Stimulated activated CD8-positive, alpha-beta memory T cell treated with anti-CD3 and anti-CD28 coated beads, Interleukin-4, amount 100 ng/mL, for 4 hours (primary cell): ENCODE data around the gene TRAPPC5.
A peak's percentile ranks its signal among the peaks of the same experiment; 100 is the strongest.

Experiments used
- DNase-seq, 2 donors: peaks; one replicate each; pipeline ENCODE4 v3.0.0-alpha.2; 2020; ENCODE audit warnings: low read depth in 2 of 2, low spot score in 1 of 2

TRAPPC5 gene

DNA sequence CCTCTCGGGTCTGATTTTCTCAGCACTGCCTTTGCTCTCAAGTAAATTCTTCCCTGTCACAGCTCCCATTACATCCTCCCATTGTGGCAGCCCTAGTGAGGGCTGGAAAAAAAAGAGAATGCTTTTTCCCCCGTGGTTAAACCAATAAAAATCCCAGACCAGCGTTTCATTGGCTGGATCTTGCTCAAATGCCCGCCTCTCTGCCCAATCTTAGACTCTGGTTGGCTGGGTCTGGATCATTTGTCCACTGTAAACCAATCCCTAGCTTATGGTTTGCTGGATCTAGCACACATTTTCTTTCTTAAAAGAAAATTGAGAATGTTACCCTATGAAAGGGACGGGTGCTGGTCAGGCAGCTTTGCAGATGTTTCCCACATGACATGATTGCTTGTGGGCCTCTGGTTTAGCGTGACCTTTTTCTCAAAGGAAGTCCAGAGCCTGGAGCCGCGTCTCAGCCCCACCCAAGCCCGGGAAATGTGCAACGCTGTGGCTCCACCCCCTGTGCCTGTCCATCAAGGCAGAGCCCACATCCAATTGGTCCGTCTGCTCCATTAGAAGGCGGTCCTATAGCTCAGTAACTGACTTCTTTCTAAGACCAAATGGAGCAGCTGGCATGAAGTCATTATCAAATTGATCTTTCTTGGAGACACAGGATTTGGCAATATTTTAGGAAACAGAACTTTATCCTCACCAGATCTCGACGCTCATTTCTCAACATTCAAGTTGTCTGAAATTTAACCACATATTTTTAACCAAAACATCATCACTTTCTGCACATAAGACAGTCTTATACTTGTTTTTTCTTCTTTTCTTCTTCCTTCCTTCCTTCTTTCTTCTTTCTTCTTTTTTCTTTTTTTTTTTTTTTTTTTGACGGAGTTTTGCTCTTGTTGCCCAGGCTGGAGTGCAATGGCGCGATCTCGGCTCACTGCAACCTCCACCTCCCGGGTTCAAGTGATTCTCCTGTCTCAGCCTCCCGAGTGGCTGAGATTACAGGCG is 6.3 kb upstream of the TRAPPC5 start:
- no peak for DNase-seq

DNA sequence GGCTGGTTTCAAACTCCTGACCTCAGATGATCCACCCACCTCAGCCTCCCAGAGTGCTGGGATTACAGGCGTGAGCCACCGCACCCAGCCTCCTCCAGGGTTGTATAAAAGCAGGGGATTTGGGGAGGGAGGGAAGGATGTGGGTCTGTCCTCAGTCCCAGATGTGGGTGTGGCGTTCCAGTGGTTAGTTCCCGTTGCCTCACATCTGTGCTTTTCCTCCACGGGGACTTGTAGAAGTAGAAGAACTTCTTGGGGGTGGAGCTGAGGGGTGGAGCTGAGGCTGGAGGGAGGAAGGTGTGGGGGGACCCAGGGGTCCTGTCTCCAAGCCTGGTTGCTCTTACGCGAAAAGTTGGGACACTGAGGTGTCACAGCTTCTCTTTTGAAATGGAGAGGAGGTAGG is 4.3 kb upstream of the TRAPPC5 start:
- DNase-seq = no peak

DNA sequence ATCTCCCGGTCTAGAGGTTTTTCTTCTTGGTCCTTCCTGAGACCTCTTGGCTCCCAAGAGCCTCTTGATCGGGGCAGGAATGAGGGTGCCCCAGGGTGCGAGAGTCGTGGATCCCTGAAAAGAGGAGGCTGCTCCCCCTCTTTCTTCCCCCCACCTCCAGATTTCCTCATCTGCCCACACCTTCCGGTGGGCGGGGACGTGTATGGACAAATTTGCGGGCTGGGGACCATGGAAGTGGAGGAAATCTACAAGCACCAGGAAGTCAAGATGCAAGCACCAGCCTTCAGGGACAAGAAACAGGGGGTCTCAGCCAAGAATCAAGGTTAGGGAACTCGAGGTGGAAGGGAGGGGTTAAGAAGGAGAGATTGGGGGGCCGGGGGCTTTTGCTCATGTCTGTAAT is 3.8 kb upstream of the TRAPPC5 start, which contains the start of gene MCEMP1:
Gene MCEMP1 (plus strand): TSS at position 237 of the 400 bp plus-strand sequence. CDS start 31 bp downstream, at position 268.
- DNase-seq = no peak

DNA sequence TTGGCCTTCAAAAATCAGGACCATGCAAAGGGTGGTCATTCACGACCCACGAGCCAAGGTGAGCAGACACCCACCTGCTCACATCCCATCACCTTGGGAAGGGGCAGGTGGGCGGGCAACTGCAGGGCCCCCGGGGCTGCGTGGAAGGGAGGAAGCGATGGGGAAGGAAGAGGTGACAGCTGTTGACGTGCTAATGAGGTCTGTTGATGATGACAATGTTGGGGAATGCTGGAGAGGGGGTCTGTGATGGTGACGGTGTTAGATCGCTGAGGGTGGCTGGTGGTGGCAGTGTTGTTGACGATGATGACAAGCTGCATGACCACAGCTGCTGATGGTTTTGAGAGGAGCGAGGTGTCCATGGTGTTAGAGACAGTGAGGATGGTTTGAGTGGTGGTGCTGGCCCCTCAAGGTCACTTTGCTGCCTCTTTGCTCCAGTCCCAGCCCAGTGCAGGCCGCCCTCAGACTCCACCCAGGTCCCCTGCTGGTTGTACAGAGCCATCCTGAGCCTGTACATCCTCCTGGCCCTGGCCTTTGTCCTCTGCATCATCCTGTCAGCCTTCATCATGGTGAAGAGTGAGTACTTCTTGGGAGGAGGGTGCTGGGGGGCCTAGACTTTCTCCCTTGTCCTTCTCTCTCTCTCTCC is 2.8 kb upstream of the TRAPPC5 start:
- no peak for DNase-seq

DNA sequence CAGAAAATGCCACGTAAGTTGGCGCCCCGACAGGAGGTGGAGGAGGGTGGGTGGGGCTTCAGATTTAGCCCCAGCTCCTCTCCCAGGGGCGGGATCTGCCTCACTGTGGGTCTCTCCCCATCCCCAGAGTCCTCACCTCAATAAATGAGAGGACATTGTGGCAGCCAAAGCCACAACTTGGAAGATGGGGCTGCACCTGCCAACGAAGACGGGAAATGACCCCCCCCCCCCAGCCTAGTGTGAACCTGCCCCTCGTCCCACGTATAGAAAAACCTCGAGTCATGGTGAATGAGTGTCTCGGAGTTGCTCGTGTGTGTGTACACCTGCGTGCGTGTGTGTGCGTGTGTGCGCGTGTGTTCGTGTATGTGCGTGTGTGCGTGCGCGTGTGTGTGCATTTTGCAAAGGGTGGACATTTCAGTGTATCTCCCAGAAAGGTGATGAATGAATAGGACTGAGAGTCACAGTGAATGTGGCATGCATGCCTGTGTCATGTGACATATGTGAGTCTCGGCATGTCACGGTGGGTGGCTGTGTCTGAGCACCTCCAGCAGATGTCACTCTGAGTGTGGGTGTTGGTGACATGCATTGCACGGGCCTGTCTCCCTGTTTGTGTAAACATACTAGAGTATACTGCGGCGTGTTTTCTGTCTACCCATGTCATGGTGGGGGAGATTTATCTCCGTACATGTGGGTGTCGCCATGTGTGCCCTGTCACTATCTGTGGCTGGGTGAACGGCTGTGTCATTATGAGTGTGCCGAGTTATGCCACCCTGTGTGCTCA is 1.5 kb upstream of the TRAPPC5 start:
- DNase-seq = peak in 1 of 2 donors; percentile 47

DNA sequence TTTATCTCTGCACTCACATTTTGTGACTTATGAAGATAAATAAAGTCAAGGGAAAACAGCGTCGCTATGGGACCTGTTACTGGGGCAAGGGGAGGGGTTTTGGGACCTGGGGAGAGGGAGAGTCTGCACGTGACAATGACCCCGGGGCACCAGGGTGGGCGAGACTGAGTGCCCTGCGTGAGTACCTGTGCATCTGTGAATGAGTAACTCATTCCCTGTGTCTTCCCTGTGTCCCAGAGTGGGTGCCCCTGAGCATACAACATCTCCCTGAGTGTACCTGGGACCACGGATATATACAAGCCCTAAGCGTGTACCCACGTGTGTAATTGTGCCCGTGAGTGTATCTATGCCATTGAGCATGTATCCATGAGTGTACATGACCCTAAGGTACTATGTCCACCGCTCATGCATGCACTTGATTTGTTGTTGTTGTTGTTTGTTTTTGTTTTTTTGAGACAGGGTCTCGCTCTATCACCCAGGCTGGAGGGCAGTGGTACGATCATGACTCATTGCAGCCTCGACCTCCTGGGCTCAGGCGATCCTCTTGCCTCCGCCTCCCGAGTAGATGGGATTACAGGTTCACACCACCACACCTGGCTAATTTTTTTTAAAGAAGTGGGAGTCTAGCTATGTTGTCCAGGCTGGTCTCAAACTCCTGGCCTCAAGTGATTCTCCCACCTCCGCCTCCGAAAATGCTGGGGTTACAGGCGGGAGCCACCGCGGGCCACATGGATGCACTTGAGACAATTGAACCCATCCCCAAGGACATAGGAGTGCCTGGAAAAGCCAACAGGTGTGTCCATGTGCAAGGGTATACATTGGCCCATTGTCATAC is 645 bp upstream of the TRAPPC5 start:
- no peak for DNase-seq

DNA sequence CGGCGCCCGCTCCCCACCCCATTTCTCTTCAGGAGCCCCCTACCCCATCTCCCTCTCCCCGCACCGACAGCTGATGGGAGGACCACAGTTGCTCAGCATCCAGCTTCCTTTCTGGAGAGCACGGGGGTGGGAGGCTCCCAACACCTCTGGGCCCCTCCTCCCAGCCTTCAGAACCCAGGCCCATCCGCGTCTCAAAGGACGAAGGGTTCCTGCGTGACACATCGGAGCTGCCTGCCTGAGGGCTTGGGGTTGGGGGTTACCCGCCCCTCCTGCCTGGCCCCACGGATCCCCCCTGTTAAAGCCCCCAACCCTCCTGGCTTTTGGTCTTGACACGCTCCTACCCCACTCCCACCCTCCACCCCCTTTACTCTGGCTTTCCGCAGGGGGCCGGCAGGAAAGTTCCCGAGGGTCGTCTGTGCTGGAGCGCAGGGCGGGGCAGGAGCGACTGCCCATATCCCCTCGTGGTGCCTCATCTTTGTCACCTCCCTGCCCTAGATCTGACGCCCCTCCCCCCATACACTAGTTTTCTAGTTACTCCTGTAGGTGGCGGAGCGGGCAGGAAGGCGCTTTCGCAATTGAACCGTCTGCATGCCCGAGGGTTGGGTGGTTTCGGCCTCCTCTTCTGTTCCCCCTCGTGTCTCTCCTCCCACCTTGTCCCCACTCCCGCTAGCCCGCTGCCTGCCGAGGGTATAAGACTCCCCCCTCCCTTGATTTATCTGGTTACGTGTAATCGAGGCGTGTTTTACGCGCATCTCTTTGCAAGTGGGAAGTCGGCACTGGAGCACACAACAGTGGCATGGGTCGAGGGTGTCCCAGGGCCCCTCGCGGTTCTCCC is 924 bp downstream of the TRAPPC5 start:
- peak; percentile 66 to 71 for DNase-seq

DNA sequence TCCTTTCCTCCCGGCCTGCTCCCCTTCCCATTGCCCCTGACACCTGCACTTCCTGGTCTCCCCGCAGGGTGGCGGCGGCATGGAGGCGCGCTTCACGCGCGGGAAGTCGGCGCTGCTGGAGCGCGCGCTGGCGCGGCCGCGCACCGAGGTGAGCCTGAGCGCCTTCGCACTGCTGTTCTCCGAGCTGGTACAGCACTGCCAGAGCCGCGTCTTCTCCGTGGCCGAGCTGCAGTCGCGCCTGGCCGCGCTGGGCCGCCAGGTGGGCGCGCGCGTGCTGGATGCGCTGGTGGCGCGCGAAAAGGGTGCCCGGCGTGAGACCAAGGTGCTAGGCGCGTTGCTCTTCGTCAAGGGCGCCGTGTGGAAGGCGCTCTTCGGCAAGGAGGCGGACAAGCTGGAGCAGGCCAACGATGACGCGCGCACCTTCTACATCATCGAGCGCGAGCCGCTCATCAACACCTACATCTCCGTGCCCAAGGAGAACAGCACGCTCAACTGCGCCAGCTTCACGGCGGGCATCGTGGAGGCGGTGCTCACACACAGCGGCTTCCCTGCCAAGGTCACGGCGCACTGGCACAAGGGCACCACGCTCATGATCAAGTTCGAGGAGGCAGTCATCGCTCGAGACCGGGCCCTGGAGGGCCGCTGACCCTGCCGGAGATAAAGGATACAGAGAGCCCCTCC is 1.7 kb downstream of the TRAPPC5 start:
- no peak for DNase-seq

DNA sequence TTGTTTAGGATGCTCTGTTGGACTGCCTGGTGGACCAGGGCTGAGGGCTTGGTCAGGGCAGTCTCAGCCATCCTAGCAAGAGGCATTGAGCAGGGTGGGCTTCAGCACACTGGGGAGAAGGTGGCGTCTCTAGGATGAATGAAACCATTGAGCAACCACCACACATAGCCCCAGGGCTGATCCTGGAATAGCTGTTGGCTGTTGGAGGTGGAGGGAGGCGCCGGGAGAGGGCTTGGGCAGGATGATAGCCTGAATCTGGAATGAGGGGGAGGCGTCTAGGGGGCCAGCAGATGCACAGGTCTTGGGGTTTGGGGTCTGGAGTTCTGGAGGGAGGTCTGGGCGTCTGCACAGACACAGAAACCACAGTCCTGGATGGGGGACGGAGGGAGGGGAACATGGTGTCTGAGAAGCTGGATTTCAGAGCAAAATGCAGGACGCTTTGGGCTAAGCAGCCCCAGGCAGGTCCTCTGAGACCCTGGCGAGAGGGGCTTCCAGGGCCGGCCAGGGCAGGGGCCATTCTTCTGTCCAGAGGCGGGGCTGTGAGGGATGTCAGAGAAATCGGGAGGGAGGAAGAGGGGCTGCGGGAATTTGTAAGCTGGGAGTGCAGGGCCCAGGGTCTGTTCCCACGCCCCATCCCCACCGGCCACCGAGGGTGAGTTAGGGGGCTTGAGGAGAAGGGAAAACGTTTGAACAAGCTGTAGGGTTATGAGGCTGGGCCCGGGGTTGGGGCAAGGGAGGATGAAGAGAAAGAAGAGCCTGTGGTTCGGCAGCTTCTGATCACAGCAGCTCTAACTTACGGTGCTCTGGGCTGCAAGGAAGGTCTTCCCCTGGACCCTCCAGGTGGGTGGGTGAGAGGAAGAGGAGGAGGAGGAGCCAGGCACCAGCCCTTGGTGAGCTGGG is 5.2 kb downstream of the TRAPPC5 start:
- no peak for DNase-seq

DNA sequence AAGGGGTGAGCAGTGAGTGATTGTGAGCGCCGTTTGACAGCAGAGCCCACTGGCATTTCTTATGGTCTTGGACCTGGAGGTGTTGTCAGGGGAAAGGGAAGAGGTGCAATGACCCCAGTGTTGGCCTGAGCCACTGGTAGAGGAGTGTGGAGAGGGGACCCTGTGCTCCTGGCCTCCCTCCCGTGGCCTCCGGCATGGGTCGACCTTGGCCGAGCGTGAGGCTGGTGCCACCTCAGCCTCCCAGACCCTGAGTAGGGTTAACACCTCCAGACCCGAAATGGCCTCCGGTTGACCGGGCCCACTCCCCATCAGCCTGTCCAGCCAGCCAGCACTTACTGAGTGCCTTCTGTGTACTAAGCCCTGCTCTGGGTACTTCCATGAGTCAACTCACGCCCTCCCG is 6.5 kb downstream of the TRAPPC5 start:
- no peak for DNase-seq

DNA sequence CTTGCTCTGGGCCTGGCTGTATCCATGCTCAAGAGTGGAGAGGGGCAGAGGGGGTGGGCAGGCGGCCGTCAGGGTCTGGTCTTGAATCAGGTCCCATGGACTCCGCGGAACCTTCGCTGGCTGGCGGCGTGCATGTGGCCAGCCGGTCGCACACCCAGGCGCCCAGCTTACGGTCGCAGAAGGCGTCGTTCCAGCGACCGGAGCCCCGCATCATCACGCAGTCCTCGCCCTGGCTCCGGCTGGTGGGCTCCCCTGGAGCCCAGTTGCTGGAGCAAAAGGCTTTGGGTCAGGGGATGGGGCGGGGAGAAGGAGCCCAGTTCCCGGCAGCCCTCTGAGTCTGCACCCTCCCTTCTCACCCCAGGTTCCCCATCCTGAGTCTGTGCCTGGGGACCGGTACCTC is 8.5 kb downstream of the TRAPPC5 start:
- DNase-seq = no peak

DNA sequence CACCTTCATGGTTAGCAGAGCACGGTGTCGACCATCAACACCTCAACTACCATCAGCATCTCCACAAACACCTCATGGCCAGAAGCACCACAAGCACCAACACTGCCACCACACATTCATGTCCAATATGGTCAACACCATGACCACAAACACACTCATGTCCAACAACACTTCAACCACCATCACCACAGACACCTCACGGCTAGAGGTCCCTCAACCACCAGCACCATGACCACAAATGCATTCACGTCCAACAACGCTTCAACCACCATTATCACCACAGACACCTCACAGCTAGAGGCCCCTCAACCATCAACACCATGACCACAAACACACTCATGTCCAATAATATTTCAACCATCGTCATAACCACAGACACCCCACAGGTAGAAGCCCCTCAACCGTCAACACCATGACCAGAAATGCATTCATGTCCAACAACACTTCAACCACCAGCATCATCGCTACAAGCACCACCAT is 10.2 kb downstream of the TRAPPC5 start:
- DNase-seq = no peak

DNA sequence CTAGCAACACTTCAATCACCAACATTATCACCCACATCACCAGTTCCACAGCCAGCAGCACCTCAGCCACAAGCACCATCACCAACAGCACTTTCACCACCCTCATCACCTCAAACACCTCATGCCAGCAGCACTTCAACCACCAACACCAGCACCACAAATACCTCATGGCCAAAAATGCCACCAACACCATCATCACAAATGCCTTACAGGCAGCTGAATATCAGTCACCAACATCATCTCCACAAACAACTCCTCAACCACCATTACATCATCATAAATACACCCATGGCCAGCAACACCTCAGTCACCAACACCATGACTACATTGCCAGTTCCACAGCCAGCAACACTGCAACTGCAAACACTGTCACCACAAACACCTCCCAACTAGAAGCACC is 10.9 kb downstream of the TRAPPC5 start:
- DNase-seq = no peak

DNA sequence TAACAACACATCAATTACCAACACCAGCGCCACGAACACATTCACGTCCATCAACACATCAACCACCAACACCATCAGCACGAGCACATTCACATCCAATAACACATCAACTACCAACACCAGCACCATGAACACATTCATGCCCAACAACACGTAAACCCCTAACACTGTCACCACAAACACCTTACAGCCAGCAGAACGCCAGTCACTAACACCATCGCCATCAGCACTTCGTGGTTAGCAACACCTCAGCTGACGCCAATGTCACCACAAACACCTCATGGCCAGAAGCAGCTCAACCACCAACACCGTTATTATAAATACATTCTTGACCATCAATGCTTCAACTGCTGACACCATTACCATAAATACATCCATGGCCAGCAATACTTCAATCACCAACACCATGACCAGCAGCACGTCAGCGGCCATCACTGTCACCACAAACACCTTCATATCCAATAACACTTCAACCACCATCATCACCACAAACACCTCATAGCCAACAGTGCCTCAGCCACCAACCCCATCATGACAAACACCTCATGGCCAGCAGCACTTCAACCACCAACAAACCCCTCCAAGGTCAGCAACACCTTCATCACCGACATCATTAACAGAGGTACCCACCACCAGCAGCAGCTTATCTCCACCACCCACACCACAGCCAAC is 11.9 kb downstream of the TRAPPC5 start:
- no peak for DNase-seq

DNA sequence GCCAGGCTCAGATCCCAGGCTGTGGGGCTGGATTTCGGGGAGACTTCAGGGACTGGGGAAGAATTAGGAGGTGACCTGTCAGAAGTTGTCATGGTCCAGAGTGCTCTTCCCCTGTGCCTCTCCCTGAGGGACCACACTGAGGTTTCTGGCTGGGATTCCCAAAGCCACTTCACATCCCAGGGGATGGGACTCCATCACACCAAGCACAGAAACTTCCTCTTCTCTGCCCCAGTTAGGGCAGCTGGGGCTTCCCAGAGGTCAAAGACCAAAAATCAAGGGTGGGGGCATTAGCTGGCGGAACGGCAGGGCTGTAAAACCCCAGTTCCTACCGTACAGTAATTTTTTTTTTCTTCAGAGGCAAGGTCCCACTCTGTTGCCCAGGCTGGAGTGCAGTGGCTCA is 13.9 kb downstream of the TRAPPC5 start:
- no peak for DNase-seq

DNA sequence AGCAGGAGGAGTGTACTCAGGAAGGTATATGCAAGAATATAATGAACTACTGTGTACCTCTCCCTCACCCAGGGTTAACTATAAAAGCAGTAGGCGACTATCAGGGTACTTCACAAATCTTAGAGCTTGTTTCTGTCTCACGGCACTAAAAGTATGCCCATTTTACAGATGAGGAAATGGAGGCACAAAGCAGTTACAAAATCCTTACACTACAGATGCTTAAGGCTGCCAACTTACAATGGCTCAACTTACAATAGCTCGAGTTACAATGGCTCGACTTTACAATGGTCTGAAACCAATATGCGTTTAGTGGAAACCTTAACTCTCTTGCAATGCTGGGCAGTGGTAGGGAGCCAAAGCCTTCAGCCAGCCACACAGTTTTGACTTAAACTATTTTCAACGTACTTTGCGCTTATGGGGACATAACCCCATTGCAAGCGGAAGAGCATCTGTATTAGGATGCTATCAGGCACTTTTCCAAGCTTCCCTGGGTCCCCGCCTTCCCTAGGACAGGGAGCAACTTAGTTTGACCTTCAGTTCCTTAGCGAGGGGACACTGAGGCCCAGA is 17.2 kb downstream of the TRAPPC5 start:
- no peak for DNase-seq

DNA sequence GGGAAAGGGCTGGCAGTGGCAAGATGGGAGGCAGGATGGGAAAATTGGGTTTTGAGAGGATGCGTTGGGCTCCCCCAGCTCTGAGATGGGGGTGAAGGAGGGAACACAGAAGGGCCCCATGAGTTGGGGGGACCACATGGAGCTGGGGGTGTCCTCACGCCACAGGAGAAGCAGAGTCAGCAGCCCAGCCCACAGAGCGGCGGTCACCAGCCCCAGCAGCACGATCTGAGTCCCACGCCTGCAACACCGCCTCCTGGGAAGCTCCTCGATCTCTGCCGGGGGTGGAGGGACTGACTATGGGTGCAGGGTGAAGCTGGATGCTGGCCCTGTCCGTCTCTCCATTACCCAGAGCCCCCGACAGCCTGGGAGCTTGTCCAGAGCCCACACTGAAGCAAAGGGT is 17.9 kb downstream of the TRAPPC5 start:
- no peak for DNase-seq
